Uterus (tissue), 2 donors: ENCODE results near the gene G2E3.

Experiments used
- CTCF ChIP-seq, 4 experiments: fragments of 200-600 bp in 2 of 4; fragments of 450-650 bp in 2 of 4; sonication (generic) in 2 of 4; IDR thresholded peaks; one replicate each; pipeline ENCODE4 v1.5.1; 2016 to 2019; ENCODE audit warnings: antibody characterized with exemption in 4 of 4, mild to moderate bottlenecking in 2 of 4, moderate library complexity in 1 of 4
- POLR2A ChIP-seq, 2 donors: fragments of 450-650 bp; IDR thresholded peaks; one replicate each; pipeline ENCODE4 v1.6.1; 2016; ENCODE audit warnings: antibody characterized with exemption in 2 of 2, mild to moderate bottlenecking in 1 of 2, moderate library complexity in 1 of 2

GRCh38 chr14:30572237-30572636 lies 13.3 kb downstream of the G2E3 start:
- TF ChIP-seq CTCF (IDR thresholded peaks at IDR 0.05) (no peak), POLR2A (IDR thresholded peaks at IDR 0.05) (no peak)
